Measurements from ENCODE around the gene ANGEL1. TPM values are rescaled to one million over a fixed set of nuclear protein-coding genes. Genes with fewer than 3 reads are reported as not detected.

ANGEL1 gene
- total RNA-seq, 2 donors from 2014 or later, result 19.6 to 23.6 TPM

DNA sequence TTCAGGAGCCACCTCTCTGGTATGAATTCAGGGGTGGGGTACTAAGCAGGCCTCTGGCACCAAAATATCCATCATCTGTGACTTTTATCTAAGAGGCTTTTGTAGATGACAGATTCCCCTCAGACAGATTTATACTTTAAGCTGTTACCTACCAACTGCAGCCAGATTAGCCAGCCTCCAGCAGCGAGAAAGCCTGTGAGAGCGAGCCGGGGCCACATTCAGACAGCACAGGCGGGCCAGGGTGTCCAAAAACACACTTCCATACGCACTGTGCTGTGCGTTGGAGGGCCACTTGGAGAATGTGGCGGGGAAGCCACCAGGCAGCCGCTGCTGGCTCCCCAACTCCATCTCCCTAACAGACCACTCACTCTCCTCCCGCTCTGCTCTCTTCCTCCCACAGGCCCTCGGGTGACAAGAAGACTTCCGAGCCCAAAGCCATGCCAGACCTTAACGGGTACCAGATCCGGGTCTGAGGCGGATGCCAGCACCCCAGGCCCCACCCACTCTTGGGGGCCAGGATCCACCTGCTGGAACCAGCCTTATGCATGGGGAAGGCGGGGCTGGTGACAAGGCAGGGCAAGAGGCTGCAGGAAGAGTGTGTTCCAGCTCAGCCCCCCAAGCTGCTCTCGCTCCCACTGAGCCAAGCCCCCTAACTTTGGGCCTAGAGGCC lies 34.0 kb downstream of the ANGEL1 start:
- TF ChIP-seq, protein P1, sequence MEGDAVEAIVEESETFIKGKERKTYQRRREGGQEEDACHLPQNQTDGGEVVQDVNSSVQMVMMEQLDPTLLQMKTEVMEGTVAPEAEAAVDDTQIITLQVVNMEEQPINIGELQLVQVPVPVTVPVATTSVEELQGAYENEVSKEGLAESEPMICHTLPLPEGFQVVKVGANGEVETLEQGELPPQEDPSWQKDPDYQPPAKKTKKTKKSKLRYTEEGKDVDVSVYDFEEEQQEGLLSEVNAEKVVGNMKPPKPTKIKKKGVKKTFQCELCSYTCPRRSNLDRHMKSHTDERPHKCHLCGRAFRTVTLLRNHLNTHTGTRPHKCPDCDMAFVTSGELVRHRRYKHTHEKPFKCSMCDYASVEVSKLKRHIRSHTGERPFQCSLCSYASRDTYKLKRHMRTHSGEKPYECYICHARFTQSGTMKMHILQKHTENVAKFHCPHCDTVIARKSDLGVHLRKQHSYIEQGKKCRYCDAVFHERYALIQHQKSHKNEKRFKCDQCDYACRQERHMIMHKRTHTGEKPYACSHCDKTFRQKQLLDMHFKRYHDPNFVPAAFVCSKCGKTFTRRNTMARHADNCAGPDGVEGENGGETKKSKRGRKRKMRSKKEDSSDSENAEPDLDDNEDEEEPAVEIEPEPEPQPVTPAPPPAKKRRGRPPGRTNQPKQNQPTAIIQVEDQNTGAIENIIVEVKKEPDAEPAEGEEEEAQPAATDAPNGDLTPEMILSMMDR (IDR thresholded peaks at IDR 0.05), result no peak
- Histone ChIP-seq H3K4me3 (no peak overlapping the region), H3K27me3 (no peaks in the 10 kb centered on the region), H3K36me3 (peaks cover 41% of the 10 kb centered on the region), H3K4me1 (peaks cover 0 to 78% of the 10 kb centered on the region in 2 donors), H3K9me3 (no peaks in the 10 kb centered on the region), H3K27ac (peak overlapping the region in 1 of 2 donors; percentile 77)
- DNase-seq (ENCODE audit: low spot score), result peak; percentile 57

DNA sequence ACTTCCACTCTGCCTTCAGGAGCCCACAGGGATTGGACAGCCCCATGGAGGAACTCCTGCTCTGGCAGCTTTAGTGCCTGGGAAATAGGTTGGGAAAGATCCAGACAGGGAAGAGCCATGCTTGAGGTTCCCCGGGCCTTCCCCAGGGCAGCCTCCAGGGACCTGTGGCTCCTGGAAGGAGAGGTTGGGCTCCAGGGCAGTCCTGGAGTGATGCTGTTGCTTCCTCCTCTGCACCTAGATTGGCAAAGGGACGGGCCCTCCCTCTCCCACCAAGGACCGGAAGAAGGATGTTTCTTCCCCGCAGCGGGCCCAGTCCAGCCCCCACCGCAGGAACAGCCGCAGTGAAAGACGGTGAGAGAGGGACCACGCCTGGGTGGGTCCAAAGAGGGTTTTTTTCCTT lies 35.0 kb downstream of the ANGEL1 start:
- DNase-seq (ENCODE audit: low spot score), result no peak
- Histone ChIP-seq H3K27ac (peak overlapping the region; percentile 13 to 77), H3K27me3 (no peaks in the 10 kb centered on the region), H3K36me3 (peaks cover 41% of the 10 kb centered on the region), H3K4me3 (no peak overlapping the region), H3K4me1 (peaks cover 0 to 78% of the 10 kb centered on the region in 2 donors), H3K9me3 (no peaks in the 10 kb centered on the region)
- TF ChIP-seq, protein P1 (IDR thresholded peaks at IDR 0.05), result no peak

DNA sequence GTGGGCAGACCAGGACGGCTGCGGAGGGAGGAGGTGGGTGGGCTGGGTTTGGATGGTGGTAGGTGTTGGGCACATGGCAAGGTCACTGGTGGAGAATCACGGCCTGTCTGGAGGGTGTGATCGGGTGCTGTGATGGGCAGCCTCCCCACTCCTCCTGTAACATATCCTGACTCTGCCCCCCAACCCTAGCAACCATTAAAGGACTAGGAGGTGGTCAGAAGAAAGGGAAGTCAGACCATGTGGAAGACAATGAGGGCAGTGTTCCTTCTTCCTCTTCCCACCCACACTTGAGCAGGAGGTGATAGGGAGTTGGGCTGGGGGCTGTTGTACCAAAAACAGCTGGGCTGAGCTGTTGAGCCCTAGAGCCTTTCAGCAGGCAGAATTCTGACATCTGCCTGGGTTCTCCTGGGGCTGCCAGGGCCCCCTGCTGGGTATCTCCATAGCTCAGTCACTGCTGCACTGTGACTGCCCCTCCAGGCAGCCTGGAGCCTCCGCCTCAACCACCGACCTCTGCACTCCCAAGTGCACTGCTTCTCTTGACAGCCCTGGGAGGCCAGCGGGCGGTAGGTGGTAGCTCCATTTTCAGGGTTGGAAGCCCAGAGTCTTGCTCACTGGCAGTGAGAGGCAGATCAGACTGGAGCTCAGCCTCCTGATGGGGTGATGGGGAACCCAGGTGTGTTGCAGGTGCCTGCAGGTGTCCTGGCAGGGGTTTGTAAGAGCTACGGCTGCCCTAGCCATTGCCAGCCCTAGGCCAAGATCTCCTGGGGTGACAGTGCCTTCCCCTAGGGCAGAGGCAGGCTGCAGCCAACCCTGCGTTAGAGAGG lies 36.0 kb downstream of the ANGEL1 start:
- H3K4me1 ChIP-seq, result peaks cover 0 to 78% of the 10 kb centered on the region in 2 donors

DNA sequence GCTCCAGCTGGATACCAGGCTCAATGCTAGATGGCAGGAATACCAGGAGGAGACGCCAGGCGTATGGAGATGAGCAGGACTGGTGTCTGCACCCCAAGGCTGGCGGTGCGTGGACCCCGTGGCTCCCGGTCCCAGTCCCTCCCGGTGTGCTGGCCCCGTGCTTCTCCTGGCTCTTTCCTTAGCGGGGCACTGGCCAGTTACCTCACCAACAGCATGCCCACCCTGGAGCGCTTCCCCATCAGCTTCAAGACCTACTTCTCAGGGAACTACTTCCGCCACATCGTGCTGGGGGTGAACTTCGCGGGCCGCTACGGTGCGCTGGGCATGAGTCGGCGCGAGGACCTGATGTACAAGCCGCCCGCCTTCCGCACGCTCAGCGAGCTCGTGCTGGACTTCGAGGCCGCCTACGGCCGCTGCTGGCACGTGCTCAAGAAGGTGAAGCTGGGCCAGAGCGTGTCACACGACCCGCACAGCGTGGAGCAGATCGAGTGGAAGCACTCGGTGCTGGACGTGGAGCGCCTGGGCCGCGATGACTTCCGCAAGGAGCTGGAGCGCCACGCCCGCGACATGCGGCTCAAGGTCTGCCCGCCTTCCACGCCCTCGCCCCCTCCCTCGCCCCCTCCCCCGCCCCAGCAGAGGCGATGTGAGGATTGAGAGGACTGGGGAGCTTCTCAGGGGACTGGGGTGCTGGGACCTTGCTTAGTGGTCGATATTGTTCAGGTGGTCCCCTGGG lies 36.8 kb downstream of the ANGEL1 start:
- Histone ChIP-seq H3K27ac (no peak overlapping the region), H3K36me3 (peaks cover 30% of the 10 kb centered on the region), H3K27me3 (no peaks in the 10 kb centered on the region), H3K4me1 (peaks cover 0 to 76% of the 10 kb centered on the region in 2 donors), H3K4me3 (no peak overlapping the region), H3K9me3 (no peaks in the 10 kb centered on the region)
- no peak for DNase-seq (ENCODE audit: low spot score)
- TF ChIP-seq, protein P1 (IDR thresholded peaks at IDR 0.05), result no peak

More for the DNA sequence above, 36.0 kb downstream of the ANGEL1 start:
- TF ChIP-seq, protein P1 (IDR thresholded peaks at IDR 0.05), result no peak
- no peaks in the 10 kb centered on the region for H3K9me3 ChIP-seq
- H3K27me3 ChIP-seq, result no peaks in the 10 kb centered on the region
- no peak overlapping the region for H3K4me3 ChIP-seq
- H3K36me3 ChIP-seq, result peaks cover 30% of the 10 kb centered on the region
- no peak for DNase-seq (ENCODE audit: low spot score)
- H3K27ac ChIP-seq, result peak overlapping the region; percentile 9 to 13

DNA sequence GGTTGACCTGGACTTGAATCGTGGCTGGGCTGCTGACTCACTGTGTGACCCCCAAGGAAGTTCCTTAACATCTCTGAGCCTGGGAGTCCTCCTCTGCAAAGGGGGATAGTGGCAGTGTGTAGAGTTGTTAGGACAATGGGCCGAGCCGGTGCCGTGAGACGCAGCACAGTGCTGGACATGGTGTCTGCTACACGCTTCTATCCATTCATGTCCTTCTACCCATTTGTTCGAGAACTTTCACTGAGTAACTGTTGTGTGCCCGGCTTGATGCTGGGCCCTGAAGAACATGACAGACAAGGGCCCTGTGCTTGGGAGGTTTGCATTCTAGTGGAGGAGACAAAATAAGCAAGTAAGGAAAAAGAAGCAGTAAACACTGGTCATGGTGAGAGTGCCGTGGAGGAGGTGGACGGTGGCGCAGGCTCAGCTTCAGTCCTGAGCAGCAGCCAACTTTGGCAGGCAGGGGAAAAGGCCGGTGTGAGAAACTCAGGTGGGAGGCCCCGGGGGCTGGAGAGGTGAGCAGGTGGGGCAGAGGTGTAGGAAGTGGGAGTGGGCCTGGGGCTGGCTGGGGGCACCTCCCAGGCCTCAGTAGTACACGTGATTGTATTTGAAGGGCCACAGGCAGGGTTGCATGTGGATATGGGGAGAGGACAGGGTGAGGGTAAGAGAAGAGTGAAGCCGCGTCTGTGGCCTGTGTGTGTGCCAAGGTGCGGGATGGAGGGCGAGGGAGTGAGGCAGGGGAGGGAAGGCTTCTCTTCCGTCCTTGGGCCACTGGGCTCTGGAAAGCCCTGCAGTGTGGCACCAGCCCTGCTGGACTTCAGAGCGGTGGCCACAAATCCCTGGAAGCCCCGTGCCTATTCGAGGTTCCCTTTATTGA lies 37.6 kb downstream of the ANGEL1 start:
- Histone ChIP-seq H3K9me3 (no peaks in the 10 kb centered on the region), H3K4me3 (no peak overlapping the region), H3K27me3 (no peaks in the 10 kb centered on the region), H3K4me1 (peaks cover 0 to 76% of the 10 kb centered on the region in 2 donors), H3K36me3 (peaks cover 27% of the 10 kb centered on the region), H3K27ac (peak overlapping the region in 1 of 2 donors; percentile 98)
- DNase-seq (ENCODE audit: low spot score), result no peak
- TF ChIP-seq, protein P1 (IDR thresholded peaks at IDR 0.05), result no peak

Measured in right atrium auricular region (tissue), 2 donors.